Suprapubic skin (tissue), 4 donors: ENCODE measurements around the gene PDCD2. TPM values are rescaled to one million over a fixed set of nuclear protein-coding genes. Genes with fewer than 3 reads are reported as not detected.
"Not testable (repeated sequence)": the region's sequence is repeated elsewhere in the genome, so short reads cannot be mapped to it uniquely, and the experiment has no call there.

ENCODE experiments used
- DNase-seq, 2 donors: peaks; one replicate each; pipeline ENCODE4 v3.0.0-alpha.2; 2019; ENCODE audit warnings: low spot score in 2 of 2
- H3K27ac ChIP-seq: fragments of 200-600 bp; sonication (generic); one replicate; pipeline ENCODE4 v1.5.1; 2019
- H3K27me3 ChIP-seq: fragments of 200-600 bp; sonication (generic); one replicate; pipeline ENCODE4 v1.5.1; 2019
- H3K36me3 ChIP-seq: fragments of 200-600 bp; sonication (generic); one replicate; pipeline ENCODE4 v1.5.1; 2019
- H3K4me1 ChIP-seq: fragments of 200-600 bp; sonication (generic); one replicate; pipeline ENCODE4 v1.5.1; 2019
- H3K4me3 ChIP-seq: fragments of 200-600 bp; sonication (generic); one replicate; pipeline ENCODE4 v1.5.1; 2019; ENCODE audit warnings: mild to moderate bottlenecking
- H3K9me3 ChIP-seq: fragments of 200-600 bp; sonication (generic); one replicate; pipeline ENCODE4 v1.5.1; 2019
- CTCF ChIP-seq, 2 donors: fragments of 200-600 bp in 1 of 2; fragments of 450-650 bp in 1 of 2; sonication (generic) in 1 of 2; IDR thresholded peaks; one replicate each; pipeline ENCODE4 v1.5.1; 2016 to 2019; ENCODE audit warnings: antibody characterized with exemption in 2 of 2, mild to moderate bottlenecking in 1 of 2, moderate library complexity in 1 of 2
- EP300 ChIP-seq: sonication (generic); formaldehyde crosslinking; IDR thresholded peaks from one replicate; pipeline ENCODE4 v1.6.1; 2017; ENCODE audit warnings: antibody characterized with exemption
- POLR2A ChIP-seq, 2 donors: fragments of 450-650 bp; IDR thresholded peaks; one replicate each; pipeline ENCODE4 v1.6.1; 2017; ENCODE audit warnings: antibody characterized with exemption in 2 of 2, mild to moderate bottlenecking in 2 of 2, moderate library complexity in 2 of 2
- POLR2AphosphoS5 ChIP-seq, 3 donors: sonication (generic); formaldehyde crosslinking; IDR thresholded peaks; one replicate each; pipeline ENCODE4 v1.6.1; 2017; ENCODE audit warnings: antibody characterized with exemption in 3 of 3
- WGBS: methylation state at CpG from one replicate; pipeline ENCODE4 v1.1.5; 2018; 5-methylcytosine and 5-hydroxymethylcytosine counted together
- total RNA-seq, 4 donors: library from RNA; depleted of rRNA; stranded (reverse); fragments of >200 nt; gene quantifications; one replicate each; pipeline ENCODE4 v1.1.0, GENCODE V29; 2016

Gene PDCD2, protein sequence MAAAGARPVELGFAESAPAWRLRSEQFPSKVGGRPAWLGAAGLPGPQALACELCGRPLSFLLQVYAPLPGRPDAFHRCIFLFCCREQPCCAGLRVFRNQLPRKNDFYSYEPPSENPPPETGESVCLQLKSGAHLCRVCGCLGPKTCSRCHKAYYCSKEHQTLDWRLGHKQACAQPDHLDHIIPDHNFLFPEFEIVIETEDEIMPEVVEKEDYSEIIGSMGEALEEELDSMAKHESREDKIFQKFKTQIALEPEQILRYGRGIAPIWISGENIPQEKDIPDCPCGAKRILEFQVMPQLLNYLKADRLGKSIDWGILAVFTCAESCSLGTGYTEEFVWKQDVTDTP
- 10 to 100 TPM; 50.0 to 80.3 (median 73.7) TPM for total RNA-seq

DNA sequence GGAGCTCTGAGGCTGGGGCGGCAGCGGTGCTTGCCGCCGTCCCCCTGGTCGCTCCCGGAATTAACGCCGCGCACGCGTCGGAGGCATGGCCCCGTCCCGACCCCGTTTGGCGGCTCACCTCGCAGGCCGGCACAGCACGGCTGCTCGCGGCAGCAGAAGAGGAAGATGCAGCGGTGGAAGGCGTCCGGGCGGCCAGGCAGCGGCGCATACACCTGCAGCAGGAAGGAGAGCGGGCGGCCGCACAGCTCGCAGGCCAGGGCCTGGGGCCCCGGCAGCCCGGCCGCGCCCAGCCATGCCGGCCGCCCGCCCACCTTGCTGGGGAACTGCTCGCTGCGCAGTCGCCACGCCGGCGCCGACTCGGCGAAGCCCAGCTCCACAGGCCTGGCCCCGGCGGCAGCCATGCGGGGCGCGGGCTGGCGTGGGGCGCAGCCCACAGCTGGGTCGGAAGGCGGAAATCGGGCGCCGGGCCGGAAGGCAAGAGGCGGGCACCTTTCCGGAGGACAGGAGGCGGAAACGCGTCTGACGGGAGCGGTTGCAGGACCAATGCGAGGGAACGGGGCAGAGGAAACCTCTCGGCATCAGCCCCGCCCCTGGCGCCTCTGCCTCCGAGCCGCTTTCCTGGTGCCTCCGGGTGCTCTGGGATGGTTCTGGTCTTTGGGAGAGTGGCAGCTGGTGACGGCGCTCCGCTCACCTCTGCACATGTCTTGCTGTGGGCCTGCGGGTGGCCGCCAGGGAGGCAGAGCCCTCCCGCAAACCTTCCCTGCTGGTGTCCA, at the start of gene PDCD2:
Gene PDCD2, minus strand, starts transcription at position 457 of the 773 bp plus-strand sequence. Its CDS starts 56 bp downstream, at position 401.
- TF ChIP-seq EP300 (no peak), POLR2A (IDR thresholded peaks at IDR 0.05) (peak; percentile 54 to 68), POLR2AphosphoS5 (IDR thresholded peaks at IDR 0.05) (peak in 2 of 3 donors; percentile 38 to 71), CTCF (IDR thresholded peaks at IDR 0.05) (no peak)
- peak; percentile 96 to 97 for DNase-seq
- H3K4me3 ChIP-seq, result peak within 1 kb of the TSS; percentile 99
- 0% methylated on average over 3 of the region's 81 CpGs for WGBS
- H3K9me3 ChIP-seq, result no peaks in the 10 kb centered on the region
- no peaks in the 10 kb centered on the region for H3K27me3 ChIP-seq
- peak within 1 kb of the TSS; percentile 95 for H3K27ac ChIP-seq
- H3K4me1 ChIP-seq, result peaks cover 20% of the 10 kb centered on the region
- H3K36me3 ChIP-seq, result peaks cover 28% of the 10 kb centered on the region

- not testable (repeated sequence) for H3K9me3 ChIP-seq, H3K27ac ChIP-seq, H3K27me3 ChIP-seq, DNase-seq, H3K4me1 ChIP-seq, H3K4me3 ChIP-seq, H3K36me3 ChIP-seq
- no CpG with 5 or more reads among the region's 1 CpG for WGBS
Measured at GRCh38 chr6:170616020-170616554, 31.6 kb upstream of the PDCD2 start.

- not testable (repeated sequence) for H3K4me1 ChIP-seq, DNase-seq, H3K36me3 ChIP-seq, H3K4me3 ChIP-seq, H3K9me3 ChIP-seq, H3K27ac ChIP-seq
- WGBS, result 5% methylated on average over 10 of the region's 55 CpGs
- H3K27me3 ChIP-seq, result peaks cover 33% of the 10 kb centered on the region
Measured at GRCh38 chr6:170612256-170612804, 27.9 kb upstream of the PDCD2 start.

DNA sequence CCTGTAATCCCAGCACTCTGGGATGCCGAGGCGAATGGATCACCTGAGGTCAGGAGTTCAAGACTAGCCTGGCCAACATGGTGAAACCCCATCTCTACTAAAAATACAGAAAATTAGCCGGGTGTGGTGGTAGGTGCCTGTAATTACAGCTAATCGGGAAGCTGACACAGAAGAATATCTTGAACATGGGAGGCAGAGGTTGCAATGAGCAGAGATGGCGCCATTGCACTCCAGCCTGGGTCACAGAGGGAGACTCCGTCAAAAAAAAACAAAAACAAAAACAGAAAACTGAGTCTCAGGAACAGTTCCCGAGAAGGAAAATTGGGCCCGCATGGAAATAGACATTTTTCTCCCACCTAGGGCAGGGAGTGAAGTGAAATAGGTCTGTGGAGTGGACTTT, 24.8 kb upstream of the PDCD2 start:
- WGBS, result 81% methylated on average over 8 of the region's 8 CpGs
- H3K27me3 ChIP-seq, result peaks cover 52% of the 10 kb centered on the region
- not testable (repeated sequence) for H3K4me1 ChIP-seq, H3K36me3 ChIP-seq, H3K27ac ChIP-seq, H3K9me3 ChIP-seq, DNase-seq, H3K4me3 ChIP-seq

- Histone ChIP-seq H3K36me3 (no peaks in the 10 kb centered on the region), H3K4me3 (no peak overlapping the region), H3K27ac (no peak overlapping the region), H3K27me3 (peaks cover 52% of the 10 kb centered on the region), H3K9me3 (no peaks in the 10 kb centered on the region), H3K4me1 (no peaks in the 10 kb centered on the region)
- DNase-seq, result no peak
- TF ChIP-seq EP300 (no peak), POLR2AphosphoS5 (IDR thresholded peaks at IDR 0.05) (no peak), POLR2A (IDR thresholded peaks at IDR 0.05) (no peak), CTCF (IDR thresholded peaks at IDR 0.05) (no peak)
- WGBS, result 59% methylated on average over 6 of the region's 6 CpGs
Measured at GRCh38 chr6:170605574-170606259, 21.3 kb upstream of the PDCD2 start.

DNA sequence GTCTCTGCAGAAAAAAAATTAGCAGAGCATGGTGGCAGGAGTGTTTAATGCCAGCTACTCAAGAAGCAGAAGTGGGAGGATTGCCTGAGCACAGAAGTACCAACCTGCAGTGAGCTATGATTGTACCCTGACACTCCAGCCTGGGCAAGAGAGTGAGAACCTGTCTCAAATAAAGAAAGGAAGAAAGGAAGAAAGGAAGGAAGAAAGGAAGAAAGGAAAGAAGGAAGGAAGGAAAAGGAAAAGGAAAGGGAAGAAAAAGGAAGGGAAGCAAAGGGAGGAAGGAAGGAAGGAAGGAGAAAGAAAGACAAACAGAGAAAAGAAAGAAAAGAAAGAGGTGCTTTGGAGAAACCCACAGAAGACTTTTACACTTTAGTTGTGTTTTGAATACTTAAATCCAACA, 12.8 kb upstream of the PDCD2 start:
- TF ChIP-seq POLR2AphosphoS5 (IDR thresholded peaks at IDR 0.05), result no peak
- no peak for TF ChIP-seq POLR2A (IDR thresholded peaks at IDR 0.05)
- TF ChIP-seq EP300, result no peak
- TF ChIP-seq CTCF (IDR thresholded peaks at IDR 0.05), result no peak
- no peaks in the 10 kb centered on the region for H3K9me3 ChIP-seq
- no peaks in the 10 kb centered on the region for H3K36me3 ChIP-seq
- H3K4me3 ChIP-seq, result no peak overlapping the region
- H3K27me3 ChIP-seq, result peaks cover 3% of the 10 kb centered on the region
- H3K27ac ChIP-seq, result no peak overlapping the region
- no peak for DNase-seq
- no peaks in the 10 kb centered on the region for H3K4me1 ChIP-seq
